ENCODE measurements around the gene TBPL1.
"Not testable (repeated sequence)": the region's sequence is repeated elsewhere in the genome, so short reads cannot be mapped to it uniquely, and the experiment has no call there.

The TBPL1 gene

GRCh38 chr6:133973109-133973971, 20.3 kb downstream of the TBPL1 start:
- DNase-seq, result no peak

- no peak for DNase-seq
Observed at GRCh38 chr6:133977983-133978895, 25.2 kb downstream of the TBPL1 start.

- DNase-seq, result no peak
Observed at GRCh38 chr6:133978896-133979240, 25.8 kb downstream of the TBPL1 start.

- not testable (repeated sequence) for DNase-seq
Observed at GRCh38 chr6:133979269-133979963, 26.4 kb downstream of the TBPL1 start.

GRCh38 chr6:133980168-133980567, 27.1 kb downstream of the TBPL1 start:
- DNase-seq, result no peak

GRCh38 chr6:133983099-133983939, 30.3 kb downstream of the TBPL1 start:
- no peak for DNase-seq

GRCh38 chr6:133985970-133986369, 32.9 kb downstream of the TBPL1 start:
- no peak for DNase-seq

- DNase-seq, result no peak
Observed at GRCh38 chr6:133986942-133987341, 33.9 kb downstream of the TBPL1 start.

GRCh38 chr6:133989525-133989924, 36.5 kb downstream of the TBPL1 start:
- DNase-seq, result no peak

GRCh38 chr6:133990321-133990720, 37.3 kb downstream of the TBPL1 start:
- DNase-seq, result no peak

- no peak for DNase-seq
Observed at GRCh38 chr6:133991096-133991593, 38.1 kb downstream of the TBPL1 start.

- no peak for DNase-seq
Observed at GRCh38 chr6:133992992-133993680, 40.1 kb downstream of the TBPL1 start.

GRCh38 chr6:133995296-133995695, 42.3 kb downstream of the TBPL1 start:
- no peak for DNase-seq

GRCh38 chr6:133995758-133996157, 42.7 kb downstream of the TBPL1 start:
- DNase-seq, result no peak

- DNase-seq, result no peak
Observed at GRCh38 chr6:133997267-133997666, 44.2 kb downstream of the TBPL1 start.

- no peak for DNase-seq
Observed at GRCh38 chr6:133999305-133999704, 46.3 kb downstream of the TBPL1 start.

- no peak for DNase-seq
Observed at GRCh38 chr6:134000443-134000842, 47.4 kb downstream of the TBPL1 start.

GRCh38 chr6:134002821-134003220, 49.8 kb downstream of the TBPL1 start:
- no peak for DNase-seq

GRCh38 chr6:134003542-134003951, 50.5 kb downstream of the TBPL1 start:
- DNase-seq, result no peak

GRCh38 chr6:134004714-134005113, 51.7 kb downstream of the TBPL1 start:
- no peak for DNase-seq

GRCh38 chr6:134005800-134006199, 52.8 kb downstream of the TBPL1 start:
- DNase-seq, result no peak

Data from GOT3 (cell line).